DND-41 (cell line): ENCODE measurements around the gene FADS1.

ENCODE experiments used
- ATAC-seq: fragments of 200-7000 bp; cut with Tn5 transposase; 3 replicates; pipeline ENCODE4 v1.9.1; 2021; ENCODE audit warnings: low read depth; ENCODE audit not compliant: insufficient read depth
- DNase-seq: peaks from one replicate; pipeline ENCODE4 v3.0.0-alpha.2; 2020
- H2AFZ ChIP-seq: 2 replicates; pipeline ENCODE4 v1.6.0; 2012; ENCODE audit warnings: low read depth, low read length
- H3K27ac ChIP-seq: 2 replicates; pipeline ENCODE4 v1.5.1; 2012; ENCODE audit warnings: low read length, inconsistent platforms
- H3K27me3 ChIP-seq: fragments of 200-600 bp; sonication (generic); 2 replicates; pipeline ENCODE4 v1.6.0; 2012; ENCODE audit warnings: low read length, mild to moderate bottlenecking, inconsistent platforms; ENCODE audit not compliant: insufficient read depth, poor library complexity
- H3K36me3 ChIP-seq: 2 replicates; pipeline ENCODE4 v1.5.1; 2012; ENCODE audit warnings: low read length, inconsistent platforms; ENCODE audit not compliant: insufficient read depth
- H3K4me1 ChIP-seq: 2 replicates; pipeline ENCODE4 v1.5.1; 2012; ENCODE audit warnings: mild to moderate bottlenecking, low read length; ENCODE audit not compliant: insufficient read depth
- H3K4me2 ChIP-seq: 2 replicates; pipeline ENCODE4 v1.6.0; 2012; ENCODE audit warnings: mild to moderate bottlenecking, moderate library complexity, low read length, inconsistent platforms; ENCODE audit not compliant: insufficient read depth
- H3K4me3 ChIP-seq, 2 experiments: fragments of 200-600 bp in 1 of 2; shearing (Covaris generic) in 1 of 2; 2 replicates each; pipeline ENCODE4 v1.5.1; 2012 to 2016; ENCODE audit warnings: inconsistent platforms in 2 of 2, low read length in 2 of 2, mild to moderate bottlenecking in 2 of 2, low read depth in 1 of 2, moderate library complexity in 1 of 2
- H3K79me2 ChIP-seq: 2 replicates; pipeline ENCODE4 v1.6.0; 2012; ENCODE audit warnings: low read length, inconsistent platforms; ENCODE audit not compliant: insufficient read depth
- H3K9ac ChIP-seq: 2 replicates; pipeline ENCODE4 v1.6.0; 2012; ENCODE audit warnings: low read depth, mild to moderate bottlenecking, inconsistent platforms, low read length, moderate library complexity
- H3K9me3 ChIP-seq: 2 replicates; pipeline ENCODE4 v1.5.1; 2012; ENCODE audit warnings: low read length, moderate library complexity, mild to moderate bottlenecking, inconsistent platforms; ENCODE audit not compliant: insufficient read depth, severe bottlenecking
- H4K20me1 ChIP-seq: 2 replicates; pipeline ENCODE4 v1.6.0; 2012; ENCODE audit warnings: low read length; ENCODE audit not compliant: insufficient read depth
- EZH2 ChIP-seq: IDR thresholded peaks from 3 replicates; pipeline ENCODE4 v1.6.1; 2012; ENCODE audit warnings: borderline replicate concordance, low read depth, mild to moderate bottlenecking, moderate library complexity, low read length, inconsistent platforms; ENCODE audit not compliant: severe bottlenecking
- TF ChIP-seq, protein P1 (sequence below): IDR thresholded peaks from 2 replicates; pipeline ENCODE4 v1.5.1; 2012; ENCODE audit warnings: borderline replicate concordance, low read length, moderate library complexity, mild to moderate bottlenecking; ENCODE audit not compliant: poor library complexity, severe bottlenecking; ENCODE audit errors: extremely low read depth

FADS1 gene

DNA sequence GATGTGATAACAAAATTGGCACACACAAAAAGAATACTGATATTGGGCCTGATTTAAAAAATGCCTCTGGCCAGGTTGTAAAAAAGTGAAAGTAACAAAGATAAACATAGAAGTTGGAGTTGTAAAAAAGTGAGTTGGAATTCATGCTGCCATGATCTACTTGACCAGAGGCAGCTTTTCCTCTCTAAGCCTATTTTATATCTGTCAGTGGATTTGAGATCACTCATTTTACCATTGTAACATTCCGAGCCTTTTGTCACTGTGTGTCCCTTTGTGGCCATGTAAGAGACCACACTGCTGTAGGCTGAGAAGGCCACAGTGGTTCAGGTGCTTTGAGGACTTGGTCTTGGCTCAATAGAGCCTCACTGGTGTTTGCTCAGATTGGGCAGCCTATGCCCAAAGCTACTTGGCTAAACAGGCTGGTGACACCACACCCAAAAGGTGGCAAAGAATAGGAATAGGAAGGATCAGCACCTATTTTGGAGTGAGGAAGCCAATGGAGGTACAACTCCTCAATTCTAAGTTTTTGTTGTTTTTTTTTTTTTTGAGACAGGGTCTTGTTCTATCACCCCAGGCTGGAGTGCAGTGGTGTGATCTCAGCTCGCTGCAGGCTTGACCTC is 17.0 kb downstream of the FADS1 start:
- Histone ChIP-seq H3K79me2 (peaks cover 99% of the 10 kb centered on the region), H3K36me3 (peaks cover 96% of the 10 kb centered on the region), H3K27me3 (no peaks in the 10 kb centered on the region), H4K20me1 (peaks cover 46% of the 10 kb centered on the region), H3K4me1 (peaks cover 31% of the 10 kb centered on the region), H3K4me3 (no peak overlapping the region), H2AFZ (no peak overlapping the region), H3K9me3 (no peaks in the 10 kb centered on the region), H3K4me2 (no peak overlapping the region), H3K27ac (no peak overlapping the region), H3K9ac (no peak overlapping the region)
- DNase-seq (no peak), ATAC-seq (no peak)
- TF ChIP-seq, protein P1, sequence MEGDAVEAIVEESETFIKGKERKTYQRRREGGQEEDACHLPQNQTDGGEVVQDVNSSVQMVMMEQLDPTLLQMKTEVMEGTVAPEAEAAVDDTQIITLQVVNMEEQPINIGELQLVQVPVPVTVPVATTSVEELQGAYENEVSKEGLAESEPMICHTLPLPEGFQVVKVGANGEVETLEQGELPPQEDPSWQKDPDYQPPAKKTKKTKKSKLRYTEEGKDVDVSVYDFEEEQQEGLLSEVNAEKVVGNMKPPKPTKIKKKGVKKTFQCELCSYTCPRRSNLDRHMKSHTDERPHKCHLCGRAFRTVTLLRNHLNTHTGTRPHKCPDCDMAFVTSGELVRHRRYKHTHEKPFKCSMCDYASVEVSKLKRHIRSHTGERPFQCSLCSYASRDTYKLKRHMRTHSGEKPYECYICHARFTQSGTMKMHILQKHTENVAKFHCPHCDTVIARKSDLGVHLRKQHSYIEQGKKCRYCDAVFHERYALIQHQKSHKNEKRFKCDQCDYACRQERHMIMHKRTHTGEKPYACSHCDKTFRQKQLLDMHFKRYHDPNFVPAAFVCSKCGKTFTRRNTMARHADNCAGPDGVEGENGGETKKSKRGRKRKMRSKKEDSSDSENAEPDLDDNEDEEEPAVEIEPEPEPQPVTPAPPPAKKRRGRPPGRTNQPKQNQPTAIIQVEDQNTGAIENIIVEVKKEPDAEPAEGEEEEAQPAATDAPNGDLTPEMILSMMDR, result no peak
- no peak for TF ChIP-seq EZH2

DNA sequence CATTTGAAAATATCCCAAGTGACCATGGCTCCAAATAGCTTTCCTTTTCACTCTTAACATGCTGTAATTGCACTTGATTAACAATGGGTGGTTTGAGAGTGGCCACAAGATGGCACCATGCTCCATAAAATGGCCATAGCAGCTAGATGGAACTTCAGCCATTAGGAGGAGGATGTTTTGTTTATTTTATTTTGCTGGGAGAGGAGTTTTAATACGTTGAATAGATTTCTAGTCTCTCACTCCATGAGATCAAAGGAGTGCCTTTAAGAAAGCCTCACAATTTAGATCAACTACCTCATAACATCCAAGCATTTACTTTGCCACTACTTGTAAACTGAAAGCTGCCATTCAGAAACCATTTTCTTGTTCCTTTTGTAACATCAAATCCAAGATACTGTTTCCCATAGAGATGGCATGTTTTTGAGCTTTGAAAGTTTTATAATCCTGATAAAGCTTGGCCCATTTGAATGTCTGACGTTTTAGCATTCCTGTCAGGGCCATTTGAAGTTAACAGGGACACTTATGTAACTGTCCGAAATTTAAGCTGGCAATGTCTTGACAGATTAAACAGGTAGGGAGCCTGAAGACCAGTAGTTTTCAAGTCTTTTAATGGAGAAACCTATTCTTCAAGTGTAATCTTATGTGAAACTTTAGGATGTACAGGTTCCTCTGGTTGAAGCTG is 19.4 kb downstream of the FADS1 start:
- Histone ChIP-seq H3K4me2 (peak overlapping the region; percentile 91; the same call in 1 of the 2 replicates), H3K4me1 (peaks cover 43% of the 10 kb centered on the region), H3K79me2 (peaks cover 99% of the 10 kb centered on the region), H3K27me3 (no peaks in the 10 kb centered on the region), H3K9me3 (no peaks in the 10 kb centered on the region), H3K27ac (peak overlapping the region; percentile 36; the same call in 1 of the 2 replicates), H3K4me3 (no peak overlapping the region), H2AFZ (no peak overlapping the region), H4K20me1 (peaks cover 40% of the 10 kb centered on the region), H3K9ac (no peak overlapping the region), H3K36me3 (peaks cover 76% of the 10 kb centered on the region)
- DNase-seq (peak; percentile 74), ATAC-seq (peak; percentile 37)
- TF ChIP-seq, protein P1, result peak; percentile 92
- no peak for TF ChIP-seq EZH2

DNA sequence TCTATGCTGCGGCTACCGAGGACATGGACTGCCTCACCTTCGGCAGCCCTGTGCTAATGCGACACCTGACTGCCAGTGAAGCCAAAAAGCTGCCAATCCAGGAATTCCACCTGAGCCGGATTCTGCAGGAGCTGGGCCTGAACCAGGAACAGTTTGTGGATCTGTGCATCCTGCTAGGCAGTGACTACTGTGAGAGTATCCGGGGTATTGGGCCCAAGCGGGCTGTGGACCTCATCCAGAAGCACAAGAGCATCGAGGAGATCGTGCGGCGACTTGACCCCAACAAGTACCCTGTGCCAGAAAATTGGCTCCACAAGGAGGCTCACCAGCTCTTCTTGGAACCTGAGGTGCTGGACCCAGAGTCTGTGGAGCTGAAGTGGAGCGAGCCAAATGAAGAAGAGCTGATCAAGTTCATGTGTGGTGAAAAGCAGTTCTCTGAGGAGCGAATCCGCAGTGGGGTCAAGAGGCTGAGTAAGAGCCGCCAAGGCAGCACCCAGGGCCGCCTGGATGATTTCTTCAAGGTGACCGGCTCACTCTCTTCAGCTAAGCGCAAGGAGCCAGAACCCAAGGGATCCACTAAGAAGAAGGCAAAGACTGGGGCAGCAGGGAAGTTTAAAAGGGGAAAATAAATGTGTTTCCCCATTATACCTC is 20.8 kb downstream of the FADS1 start:
- H3K4me1 ChIP-seq, result peaks cover 52% of the 10 kb centered on the region

More for the DNA sequence above, 20.8 kb downstream of the FADS1 start:
- no peak for TF ChIP-seq EZH2
- TF ChIP-seq, protein P1, result no peak
- H3K9me3 ChIP-seq, result no peaks in the 10 kb centered on the region
- peak overlapping the region; percentile 91; the same call in 1 of the 2 replicates for H3K4me2 ChIP-seq
- peaks cover 62% of the 10 kb centered on the region for H3K36me3 ChIP-seq
- peak overlapping the region in 1 of 2 experiments; percentile 7; a peak in 1 of 4 replicates for H3K4me3 ChIP-seq
- H3K27ac ChIP-seq, result no peak overlapping the region
- DNase-seq (no peak), ATAC-seq (no peak)
- no peak overlapping the region for H2AFZ ChIP-seq
- H3K9ac ChIP-seq, result peak overlapping the region; percentile 94; the same call in 1 of the 2 replicates
- H3K79me2 ChIP-seq, result peaks cover 100% of the 10 kb centered on the region
- H3K27me3 ChIP-seq, result no peaks in the 10 kb centered on the region
- H4K20me1 ChIP-seq, result peaks cover 36% of the 10 kb centered on the region
